ENCODE measurements around the gene CSNK1D.
"Not testable (repeated sequence)": the region's sequence is repeated elsewhere in the genome, so short reads cannot be mapped to it uniquely, and the experiment has no call there.

The CSNK1D gene

GRCh38 chr17:82272495-82273326 is 789 bp downstream of the CSNK1D start:
- no peak for DNase-seq

- DNase-seq: no peak
Observed at GRCh38 chr17:82271401-82271800, 2.1 kb downstream of the CSNK1D start.

- no peak for DNase-seq
Observed at GRCh38 chr17:82270651-82271050, 2.8 kb downstream of the CSNK1D start.

GRCh38 chr17:82269882-82270500 is 3.5 kb downstream of the CSNK1D start:
- DNase-seq: no peak

- no peak for DNase-seq
Observed at GRCh38 chr17:82269138-82269881, 4.2 kb downstream of the CSNK1D start.

GRCh38 chr17:82267575-82268379 is 5.7 kb downstream of the CSNK1D start:
- no peak for DNase-seq

- no peak for DNase-seq
Observed at GRCh38 chr17:82266142-82266541, 7.4 kb downstream of the CSNK1D start.

GRCh38 chr17:82263641-82264040 is 9.9 kb downstream of the CSNK1D start:
- DNase-seq: no peak

- no peak for DNase-seq
Observed at GRCh38 chr17:82262344-82262743, 11.2 kb downstream of the CSNK1D start.

- not testable (repeated sequence) for DNase-seq
Observed at GRCh38 chr17:82259972-82260961, 13.2 kb downstream of the CSNK1D start.

GRCh38 chr17:82258555-82258954 is 14.9 kb downstream of the CSNK1D start:
- no peak for DNase-seq

GRCh38 chr17:82257473-82257872 is 16.0 kb downstream of the CSNK1D start:
- no peak for DNase-seq

- DNase-seq: no peak
Observed at GRCh38 chr17:82256242-82256885, 17.1 kb downstream of the CSNK1D start.

- no peak for DNase-seq
Observed at GRCh38 chr17:82255402-82255972, 18.0 kb downstream of the CSNK1D start.

- not testable (repeated sequence) for DNase-seq
Observed at GRCh38 chr17:82254746-82255145, 18.8 kb downstream of the CSNK1D start.

GRCh38 chr17:82254096-82254495 is 19.4 kb downstream of the CSNK1D start:
- not testable (repeated sequence) for DNase-seq

- DNase-seq: no peak
Observed at GRCh38 chr17:82253179-82253544, 20.3 kb downstream of the CSNK1D start.

GRCh38 chr17:82252511-82253178 is 20.9 kb downstream of the CSNK1D start:
- no peak for DNase-seq

GRCh38 chr17:82250868-82251500 is 22.5 kb downstream of the CSNK1D start:
- DNase-seq: no peak

Data from NCI-H1436 (cell line).